ENCODE data around the gene UBQLN3.

GRCh38 chr11:5536482-5536881 is 26.7 kb upstream of the UBQLN3 start:
- TF ChIP-seq POLR2A (IDR thresholded peaks at IDR 0.05; ENCODE audit: low read length) (no peak), GATA1 (IDR thresholded peaks at IDR 0.05; ENCODE audit: low read depth, low read length) (no peak)
